Suprapubic skin (tissue), 4 donors: Measurements from ENCODE around the gene NIPAL1. TPM values are rescaled to one million over a fixed set of nuclear protein-coding genes. Genes with fewer than 3 reads are reported as not detected.

Source experiments
- DNase-seq, 2 donors: peaks; one replicate each; pipeline ENCODE4 v3.0.0-alpha.2; 2019; ENCODE audit warnings: low spot score in 2 of 2
- H3K27ac ChIP-seq: fragments of 200-600 bp; sonication (generic); one replicate; pipeline ENCODE4 v1.5.1; 2019
- H3K27me3 ChIP-seq: fragments of 200-600 bp; sonication (generic); one replicate; pipeline ENCODE4 v1.5.1; 2019
- H3K36me3 ChIP-seq: fragments of 200-600 bp; sonication (generic); one replicate; pipeline ENCODE4 v1.5.1; 2019
- H3K4me1 ChIP-seq: fragments of 200-600 bp; sonication (generic); one replicate; pipeline ENCODE4 v1.5.1; 2019
- H3K4me3 ChIP-seq: fragments of 200-600 bp; sonication (generic); one replicate; pipeline ENCODE4 v1.5.1; 2019; ENCODE audit warnings: mild to moderate bottlenecking
- H3K9me3 ChIP-seq: fragments of 200-600 bp; sonication (generic); one replicate; pipeline ENCODE4 v1.5.1; 2019
- CTCF ChIP-seq, 2 donors: fragments of 200-600 bp in 1 of 2; fragments of 450-650 bp in 1 of 2; sonication (generic) in 1 of 2; IDR thresholded peaks; one replicate each; pipeline ENCODE4 v1.5.1; 2016 to 2019; ENCODE audit warnings: antibody characterized with exemption in 2 of 2, mild to moderate bottlenecking in 1 of 2, moderate library complexity in 1 of 2
- EP300 ChIP-seq: sonication (generic); formaldehyde crosslinking; IDR thresholded peaks from one replicate; pipeline ENCODE4 v1.6.1; 2017; ENCODE audit warnings: antibody characterized with exemption
- POLR2A ChIP-seq, 2 donors: fragments of 450-650 bp; IDR thresholded peaks; one replicate each; pipeline ENCODE4 v1.6.1; 2017; ENCODE audit warnings: antibody characterized with exemption in 2 of 2, mild to moderate bottlenecking in 2 of 2, moderate library complexity in 2 of 2
- POLR2AphosphoS5 ChIP-seq, 3 donors: sonication (generic); formaldehyde crosslinking; IDR thresholded peaks; one replicate each; pipeline ENCODE4 v1.6.1; 2017; ENCODE audit warnings: antibody characterized with exemption in 3 of 3
- WGBS: methylation state at CpG from one replicate; pipeline ENCODE4 v1.1.5; 2018; 5-methylcytosine and 5-hydroxymethylcytosine counted together
- total RNA-seq, 4 donors: library from RNA; depleted of rRNA; stranded (reverse); fragments of >200 nt; gene quantifications; one replicate each; pipeline ENCODE4 v1.1.0, GENCODE V29; 2016

Gene NIPAL1
- 10 to 100 TPM; 19.2 to 55.6 (median 27.2) TPM for total RNA-seq

- peak within 1 kb of the TSS; percentile 75 for H3K4me3 ChIP-seq
- 8% methylated on average over 13 of the region's 60 CpGs for WGBS
- H3K27ac ChIP-seq, result peak within 1 kb of the TSS; percentile 94
- H3K36me3 ChIP-seq, result no peaks in the 10 kb centered on the region
- no peaks in the 10 kb centered on the region for H3K27me3 ChIP-seq
- peaks cover 23% of the 10 kb centered on the region for H3K4me1 ChIP-seq
- TF ChIP-seq CTCF (IDR thresholded peaks at IDR 0.05), result no peak
- peak in 1 of 2 donors; percentile 3 for TF ChIP-seq POLR2A (IDR thresholded peaks at IDR 0.05)
- TF ChIP-seq EP300, result no peak
- TF ChIP-seq POLR2AphosphoS5 (IDR thresholded peaks at IDR 0.05), result peak in 1 of 3 donors; percentile 43
- H3K9me3 ChIP-seq, result no peaks in the 10 kb centered on the region
- peak; percentile 81 to 85 for DNase-seq
These were observed at the start of gene NIPAL1, which contains the start of gene CNGA1 for GRCh38 chr4:48016141-48017107. TSS of gene NIPAL1 (plus strand) at chr4:48016772. CDS start at chr4:48016840, 68 bp downstream. TSS of gene CNGA1 (minus strand) at chr4:48016681. CDS start at chr4:47952689, 63,992 bp downstream.

GRCh38 chr4:47968847-47969246 lies 47.7 kb upstream of the NIPAL1 start:
- TF ChIP-seq EP300 (no peak), CTCF (IDR thresholded peaks at IDR 0.05) (no peak), POLR2A (IDR thresholded peaks at IDR 0.05) (no peak), POLR2AphosphoS5 (IDR thresholded peaks at IDR 0.05) (no peak)
- no peak overlapping the region for H3K4me3 ChIP-seq
- DNase-seq, result no peak
- no peaks in the 10 kb centered on the region for H3K36me3 ChIP-seq
- H3K27me3 ChIP-seq, result no peaks in the 10 kb centered on the region
- no peaks in the 10 kb centered on the region for H3K4me1 ChIP-seq
- no peaks in the 10 kb centered on the region for H3K9me3 ChIP-seq
- H3K27ac ChIP-seq, result no peak overlapping the region

DNA sequence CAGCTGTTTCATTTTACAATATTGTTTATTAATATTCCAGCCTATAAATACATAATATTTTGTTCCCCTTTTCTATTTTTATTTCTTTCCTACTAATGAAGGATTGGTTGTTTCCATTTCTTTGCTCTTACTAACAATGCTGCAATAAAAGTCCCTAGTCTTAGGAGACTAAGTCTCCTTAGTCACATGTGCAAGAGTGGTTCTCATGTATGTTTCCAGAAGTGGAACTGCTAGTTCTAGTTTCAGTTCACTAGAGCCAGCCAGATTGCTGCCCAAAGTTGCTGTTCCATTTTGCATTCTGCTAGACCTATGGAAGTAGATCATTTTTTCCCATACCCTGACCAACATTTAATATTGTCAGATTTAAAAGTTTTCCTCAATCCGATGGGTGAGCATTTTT lies 44.4 kb upstream of the NIPAL1 start:
- no peaks in the 10 kb centered on the region for H3K9me3 ChIP-seq
- no peaks in the 10 kb centered on the region for H3K27me3 ChIP-seq
- H3K4me1 ChIP-seq, result no peaks in the 10 kb centered on the region
- no peak overlapping the region for H3K27ac ChIP-seq
- H3K4me3 ChIP-seq, result no peak overlapping the region
- no peak for DNase-seq
- H3K36me3 ChIP-seq, result no peaks in the 10 kb centered on the region
- TF ChIP-seq EP300 (no peak), CTCF (IDR thresholded peaks at IDR 0.05) (no peak), POLR2AphosphoS5 (IDR thresholded peaks at IDR 0.05) (no peak), POLR2A (IDR thresholded peaks at IDR 0.05) (no peak)
- WGBS, result 83% methylated on average over 1 of the region's 1 CpG

DNA sequence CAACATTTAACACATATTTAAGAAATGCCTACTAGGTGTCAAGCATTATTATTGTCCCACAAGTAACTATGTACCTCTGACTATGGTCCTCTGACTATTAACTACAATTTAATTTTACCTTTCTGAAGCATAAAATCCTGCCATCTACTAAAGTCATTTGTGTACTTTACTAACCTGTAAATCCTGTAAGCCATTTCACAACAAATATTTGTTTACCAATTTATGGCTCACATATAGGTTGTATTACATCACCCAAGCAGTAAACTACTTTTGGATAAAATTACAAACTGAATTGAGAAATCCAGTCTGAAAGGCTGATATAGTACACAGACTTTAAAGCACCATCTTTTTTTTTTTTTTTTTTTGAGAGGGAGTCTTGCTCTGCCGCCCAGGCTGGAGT lies 43.9 kb upstream of the NIPAL1 start:
- no peaks in the 10 kb centered on the region for H3K36me3 ChIP-seq
- no peak for DNase-seq
- no peaks in the 10 kb centered on the region for H3K9me3 ChIP-seq
- no peak for TF ChIP-seq EP300
- no peak for TF ChIP-seq POLR2AphosphoS5 (IDR thresholded peaks at IDR 0.05)
- no peak for TF ChIP-seq POLR2A (IDR thresholded peaks at IDR 0.05)
- TF ChIP-seq CTCF (IDR thresholded peaks at IDR 0.05), result no peak
- no peaks in the 10 kb centered on the region for H3K4me1 ChIP-seq
- WGBS, result 94% methylated on average over 1 of the region's 1 CpG
- H3K4me3 ChIP-seq, result no peak overlapping the region
- H3K27ac ChIP-seq, result no peak overlapping the region
- no peaks in the 10 kb centered on the region for H3K27me3 ChIP-seq

DNA sequence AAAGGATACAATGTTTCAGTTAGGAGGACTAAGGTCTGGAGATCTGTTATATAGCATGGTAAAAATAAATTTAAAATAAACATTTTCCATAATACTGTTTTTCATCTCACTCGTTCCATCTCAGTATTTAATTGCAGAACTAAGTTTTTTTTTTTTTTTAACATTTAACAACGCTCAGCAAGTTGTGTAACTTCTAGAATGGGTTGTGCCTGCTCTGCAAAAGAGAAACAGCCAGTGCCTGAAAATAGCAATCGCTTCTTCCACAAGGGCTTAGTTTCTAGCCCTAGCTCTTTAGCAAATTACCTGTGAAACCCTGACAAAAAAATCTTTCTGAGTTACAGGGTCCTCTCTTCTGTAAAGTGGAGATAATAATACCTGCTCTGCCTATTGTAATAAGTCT lies 42.0 kb upstream of the NIPAL1 start:
- Histone ChIP-seq H3K9me3 (no peaks in the 10 kb centered on the region), H3K27ac (no peak overlapping the region), H3K4me1 (no peaks in the 10 kb centered on the region), H3K36me3 (no peaks in the 10 kb centered on the region), H3K27me3 (no peaks in the 10 kb centered on the region), H3K4me3 (no peak overlapping the region)
- TF ChIP-seq POLR2AphosphoS5 (IDR thresholded peaks at IDR 0.05), result no peak
- no peak for TF ChIP-seq EP300
- no peak for TF ChIP-seq POLR2A (IDR thresholded peaks at IDR 0.05)
- no peak for TF ChIP-seq CTCF (IDR thresholded peaks at IDR 0.05)
- WGBS, result 69% methylated on average over 3 of the region's 3 CpGs
- no peak for DNase-seq
